HG03175 (cell line): ENCODE results near the gene MAP7D1.
"Not testable (repeated sequence)": the region's sequence is repeated elsewhere in the genome, so short reads cannot be mapped to it uniquely, and the experiment has no call there.

ENCODE experiments used
- ATAC-seq: cut with Tn5 transposase; IDR thresholded peaks from one replicate; pipeline ENCODE4 v1.9.1; 2021; ENCODE audit warnings: mild to moderate bottlenecking, moderate library complexity; ENCODE audit not compliant: unreplicated experiment

The MAP7D1 gene

DNA sequence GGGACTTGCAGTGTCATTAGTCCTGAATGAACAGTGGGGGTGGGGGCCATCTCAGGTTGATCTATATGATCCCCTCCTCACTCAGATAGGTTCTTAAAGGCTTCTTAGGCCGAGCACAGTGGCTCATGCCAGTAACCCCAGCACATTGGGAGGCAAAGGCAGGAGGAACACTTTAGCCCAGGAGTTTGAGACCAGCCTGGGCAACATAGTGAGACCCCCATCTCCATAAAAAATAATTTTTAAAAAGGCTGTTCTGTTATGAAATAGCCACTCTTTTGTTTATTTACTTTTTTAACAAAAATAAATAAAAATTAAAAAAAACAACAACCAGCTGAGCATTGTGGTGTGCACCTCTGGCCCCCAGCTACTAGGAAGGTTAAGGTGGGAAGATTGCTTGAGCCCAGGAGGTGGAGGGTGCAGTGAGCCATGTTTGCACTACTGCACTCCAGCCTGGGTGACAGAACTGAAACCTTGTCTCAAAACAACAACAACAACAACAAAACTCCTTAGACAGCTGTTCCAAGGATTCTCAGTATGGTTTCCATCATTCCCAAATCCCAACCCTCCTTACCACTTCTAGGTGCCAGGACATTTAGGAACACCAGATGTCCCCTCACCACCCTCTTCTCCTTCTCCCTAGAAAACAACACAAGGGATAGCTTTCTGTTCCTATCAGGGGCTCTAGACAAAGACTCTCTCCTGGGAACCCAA lies 4.7 kb upstream of the MAP7D1 start:
- ATAC-seq, result no peak

GRCh38 chr1:36151845-36152203 lies 4.1 kb upstream of the MAP7D1 start:
- ATAC-seq, result no peak

DNA sequence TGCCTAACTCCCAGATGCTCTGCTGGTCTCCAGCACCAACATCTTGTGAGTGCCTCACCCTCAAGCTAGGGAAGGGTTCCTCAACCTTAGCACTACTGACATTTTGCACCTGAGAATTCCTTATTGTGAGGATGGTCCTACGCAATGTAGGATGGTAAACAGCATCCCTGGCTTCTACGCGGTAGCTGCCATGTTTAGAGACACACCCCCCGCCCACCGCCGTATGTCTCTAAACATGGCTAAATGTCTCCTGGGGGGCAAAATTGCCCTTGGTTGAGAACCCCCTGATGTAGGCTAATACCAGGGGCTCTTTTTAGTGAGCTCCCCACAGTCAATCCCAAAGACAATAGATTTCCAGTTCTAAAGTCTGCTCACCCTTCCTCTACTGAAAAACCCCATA lies 2.5 kb upstream of the MAP7D1 start:
- no peak for ATAC-seq

DNA sequence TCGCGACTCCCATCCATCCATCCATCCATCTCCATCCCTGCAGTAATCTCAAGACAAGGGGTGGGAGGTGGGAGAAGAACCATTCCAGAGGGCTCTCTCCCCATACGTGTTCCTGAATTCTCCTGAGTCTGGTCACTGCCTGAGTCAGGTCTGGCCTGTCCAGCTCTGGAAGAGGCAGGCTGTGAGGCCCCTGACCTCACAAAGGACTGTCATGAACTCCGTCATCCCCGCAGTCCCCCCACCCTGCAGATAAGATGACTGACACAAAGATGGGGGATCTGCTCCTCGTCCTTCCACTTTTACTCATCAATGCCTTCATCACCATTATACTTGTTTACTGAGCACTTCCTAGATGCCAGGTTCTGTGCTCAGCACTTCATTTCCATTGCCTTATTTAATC lies 1.6 kb upstream of the MAP7D1 start:
- no peak for ATAC-seq

GRCh38 chr1:36154765-36155407 lies 1.1 kb upstream of the MAP7D1 start:
- ATAC-seq, result no peak

- ATAC-seq, result no peak
These were observed 562 bp downstream of the MAP7D1 start for GRCh38 chr1:36156329-36157114.

- ATAC-seq, result no peak
These were observed 1.3 kb downstream of the MAP7D1 start for GRCh38 chr1:36157115-36157903.

DNA sequence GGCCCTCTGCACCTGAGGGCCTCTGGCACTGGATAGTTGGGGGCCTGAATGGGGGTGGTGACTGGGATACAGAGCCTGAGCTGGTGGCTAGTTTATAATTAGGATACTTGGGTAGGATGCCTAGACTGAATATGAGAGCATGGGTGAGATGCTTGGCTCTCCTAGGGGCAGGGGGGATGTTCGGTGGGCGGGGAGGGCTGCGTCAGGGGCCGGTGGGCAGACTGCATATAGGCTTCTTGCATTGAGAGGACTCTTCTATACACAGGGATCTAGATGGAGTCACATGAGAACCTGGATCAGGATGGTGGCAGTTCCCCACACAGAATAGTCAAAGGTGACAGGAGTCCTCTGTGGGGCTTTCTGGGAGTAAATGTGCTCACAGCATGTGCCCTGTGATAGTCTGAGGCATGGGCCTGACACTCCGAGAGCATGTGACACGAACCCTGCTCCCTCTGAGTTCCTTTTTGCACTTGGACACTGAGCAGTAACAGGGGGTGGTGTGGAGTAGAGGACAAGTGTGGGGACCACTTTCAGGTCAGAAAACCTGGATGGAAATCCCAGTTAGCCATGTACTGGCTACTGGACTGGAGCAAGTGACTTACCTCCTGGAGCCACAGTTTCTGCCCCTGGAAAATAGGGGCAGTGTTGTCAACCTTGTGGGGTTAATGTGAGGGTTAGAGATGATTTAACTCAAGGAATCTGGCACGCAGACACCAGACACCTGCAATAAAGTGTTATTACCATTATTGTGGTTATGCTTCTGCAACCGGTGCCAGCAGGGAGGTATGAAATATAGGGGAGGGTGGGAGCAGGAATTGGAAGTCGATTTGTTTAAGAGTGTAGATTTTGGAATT lies 2.2 kb downstream of the MAP7D1 start:
- no peak for ATAC-seq

- not testable (repeated sequence) for ATAC-seq
These were observed 2.9 kb downstream of the MAP7D1 start for GRCh38 chr1:36158827-36159252.

GRCh38 chr1:36159614-36160387 lies 3.8 kb downstream of the MAP7D1 start:
- no peak for ATAC-seq

- no peak for ATAC-seq
These were observed 4.5 kb downstream of the MAP7D1 start for GRCh38 chr1:36160388-36160948.

GRCh38 chr1:36160949-36161485 lies 5.1 kb downstream of the MAP7D1 start:
- ATAC-seq, result no peak

DNA sequence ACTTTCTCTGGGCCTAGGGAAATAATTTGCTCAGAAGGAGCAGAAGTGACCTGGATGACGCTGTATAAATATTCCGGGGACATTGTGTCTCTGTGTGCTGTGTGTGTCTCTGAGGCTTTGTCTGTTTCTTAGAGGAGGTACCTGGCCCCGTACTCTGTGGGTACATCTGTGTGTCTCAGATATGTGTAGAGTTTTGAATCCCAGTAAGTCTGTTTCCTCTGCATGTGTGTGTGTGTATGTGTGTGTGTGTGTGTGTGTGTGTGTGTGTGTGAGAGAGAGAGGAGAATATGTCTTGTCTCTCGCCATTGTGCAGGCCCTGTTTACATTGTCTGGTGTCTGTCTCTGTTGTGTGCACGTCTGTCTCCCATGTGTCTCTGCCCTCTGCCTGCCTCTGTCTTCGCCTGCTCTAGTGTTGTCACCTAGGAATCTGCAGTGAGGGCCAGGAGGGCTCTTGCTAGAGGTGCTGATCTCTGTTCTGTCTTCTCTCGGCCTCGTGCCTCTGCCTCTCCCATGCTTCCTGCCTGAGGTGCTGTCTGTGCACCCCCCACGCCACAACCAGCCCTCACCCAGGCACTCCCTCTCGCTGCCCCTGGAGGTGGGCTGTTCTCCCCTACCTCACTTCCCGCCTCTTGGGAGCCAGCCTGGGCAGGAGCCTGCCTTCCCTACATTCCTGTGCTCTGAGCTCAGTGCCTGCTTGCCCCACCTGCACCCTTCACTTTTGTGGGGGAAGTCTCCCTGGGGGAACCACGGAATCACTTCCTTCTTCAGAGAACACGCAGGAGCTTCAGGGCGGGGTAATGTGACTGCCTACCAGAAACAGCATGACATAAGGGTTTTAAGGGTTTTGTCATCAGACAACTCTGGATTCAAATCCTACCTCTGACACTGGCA lies 5.9 kb downstream of the MAP7D1 start:
- ATAC-seq, result no peak

DNA sequence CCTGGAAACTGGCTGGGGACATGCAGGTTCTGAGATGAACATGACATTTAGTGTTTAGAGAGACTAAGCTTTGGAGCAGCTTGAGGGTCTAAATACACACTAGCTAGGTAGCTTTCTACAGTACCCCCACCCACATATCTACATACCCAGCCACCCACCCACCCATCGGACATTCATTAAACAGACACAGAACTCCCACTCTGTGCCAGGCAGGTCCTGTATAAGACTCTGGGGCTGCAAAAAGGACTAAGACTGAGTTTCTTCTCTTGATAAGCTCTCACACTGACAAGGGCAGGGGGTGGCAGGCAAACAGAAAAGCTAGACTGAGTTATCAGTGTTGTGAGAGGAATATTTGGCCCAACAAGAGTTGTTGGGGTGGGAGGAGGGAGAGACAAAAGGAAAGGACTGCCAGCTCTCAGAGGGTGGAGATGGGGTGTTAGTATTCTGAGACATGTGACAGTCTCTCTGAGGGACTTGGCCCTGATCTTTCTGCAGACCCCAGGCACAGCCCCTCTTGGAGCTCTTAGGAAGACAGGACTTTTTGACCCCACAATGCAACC lies 6.8 kb downstream of the MAP7D1 start:
- ATAC-seq, result no peak

DNA sequence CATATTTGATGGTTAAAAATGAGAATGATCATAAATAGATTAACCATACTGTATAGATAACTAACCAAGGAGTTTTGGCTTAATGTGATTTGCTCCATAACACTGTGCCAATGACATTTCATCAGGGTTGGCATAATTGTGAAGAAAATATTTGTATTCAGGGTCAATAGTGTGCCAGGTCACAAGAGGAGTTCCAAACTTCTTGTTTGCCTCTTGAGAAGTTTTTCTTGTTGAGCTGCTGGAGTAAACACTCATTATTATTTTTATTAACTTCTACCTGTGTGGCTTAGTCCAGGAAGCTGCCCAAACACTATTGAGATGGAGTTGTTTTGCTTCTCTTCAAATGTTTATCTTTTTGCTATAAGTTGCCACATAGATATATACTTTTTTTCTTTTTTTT lies 7.5 kb downstream of the MAP7D1 start:
- ATAC-seq, result no peak

DNA sequence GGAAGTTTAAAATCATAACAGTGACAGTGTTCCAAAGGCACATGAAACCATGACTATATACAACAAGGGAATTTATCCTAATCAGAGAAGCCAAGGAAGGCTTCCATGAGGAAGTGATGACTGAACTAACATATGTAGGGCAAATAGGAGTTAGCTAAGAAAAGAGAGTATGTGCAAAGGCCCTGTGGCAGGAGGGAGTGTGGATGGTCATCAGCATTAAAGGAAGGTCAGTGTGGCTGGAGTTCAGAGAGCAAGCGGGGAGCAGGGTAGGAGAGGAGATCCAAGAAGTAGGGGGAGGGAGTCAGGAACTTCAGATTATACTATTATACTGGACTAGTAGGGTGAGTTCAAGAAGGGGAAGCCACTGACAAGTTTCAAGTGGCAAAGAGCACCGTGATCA lies 8.4 kb downstream of the MAP7D1 start:
- no peak for ATAC-seq

DNA sequence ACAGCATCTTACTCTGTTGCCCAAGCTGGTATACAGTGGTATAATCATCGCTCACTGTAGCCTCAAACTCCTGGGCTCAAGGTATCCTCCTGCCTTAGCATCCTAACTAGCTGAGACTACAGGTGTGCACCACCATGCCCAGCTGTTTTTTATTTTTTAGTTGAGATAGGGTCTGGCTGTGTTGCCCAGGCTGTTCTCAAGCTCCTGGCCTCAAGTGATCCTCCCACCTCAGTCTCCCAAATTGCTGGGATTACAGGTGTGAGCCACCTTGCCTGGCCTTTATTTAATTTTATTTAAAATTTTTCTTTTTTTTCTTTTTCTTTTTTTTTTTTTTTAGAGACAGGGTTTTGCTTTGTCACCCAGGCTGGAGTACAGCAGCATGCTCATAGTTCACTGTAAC lies 9.2 kb downstream of the MAP7D1 start:
- ATAC-seq, result no peak

DNA sequence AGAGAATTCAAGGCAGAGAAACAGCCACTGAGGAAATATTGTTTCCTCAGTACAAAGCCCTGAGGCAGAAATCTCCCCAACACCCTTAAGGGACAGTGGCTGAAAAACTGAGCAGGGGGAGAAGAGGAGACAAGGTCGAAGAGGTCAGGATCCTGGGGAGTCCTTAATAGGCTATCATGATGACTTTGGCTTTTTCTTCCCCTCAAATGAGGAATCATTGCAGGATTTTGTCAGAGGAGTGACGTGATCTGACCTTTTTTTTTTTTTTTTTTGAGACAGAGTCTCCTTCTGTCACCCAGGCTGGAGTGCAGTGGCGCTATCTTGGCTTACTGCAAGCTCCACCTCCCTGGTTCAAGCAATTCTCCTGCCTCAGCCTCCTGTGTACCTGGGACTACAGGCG lies 10.2 kb downstream of the MAP7D1 start:
- no peak for ATAC-seq
